Calu3 (cell line): ENCODE measurements around the gene UBXN11. TPM values are rescaled to one million over a fixed set of nuclear protein-coding genes. Genes with fewer than 3 reads are reported as not detected.
A peak's percentile ranks its signal among the peaks of the same experiment; 100 is the strongest.

Experiments
- BruUV-seq: library from RNA; stranded (reverse); fragments of 400-500 nt; replicated peaks from 2 replicates; lab custom pipeline; 2021; lab: Mats Ljungman, UMichigan
- CTCF ChIA-PET: fragments of 300-600 bp; sonication (Branson Sonifier 250); formaldehyde crosslinking; loops from one replicate; lab custom pipeline; 2022; ENCODE audit warnings: antibody characterized with exemption; lab: Charles Lee
- DNase-seq: peaks from one replicate; pipeline ENCODE4 v3.0.0; 2022
- H3K27ac Mint-ChIP-seq: one replicate; pipeline ENCODE4 v1.8.0; 2022; ENCODE audit warnings: mixed read lengths; ENCODE audit not compliant: unreplicated experiment
- H3K27me3 Mint-ChIP-seq: one replicate; pipeline ENCODE4 v1.8.0; 2022; ENCODE audit warnings: mixed read lengths; ENCODE audit not compliant: unreplicated experiment
- H3K36me3 Mint-ChIP-seq: one replicate; pipeline ENCODE4 v1.8.0; 2022; ENCODE audit warnings: mild to moderate bottlenecking, moderate library complexity, mixed read lengths; ENCODE audit not compliant: insufficient read depth, unreplicated experiment
- H3K4me1 Mint-ChIP-seq: one replicate; pipeline ENCODE4 v1.8.0; 2022; ENCODE audit warnings: mild to moderate bottlenecking, low read depth, mixed read lengths; ENCODE audit not compliant: unreplicated experiment
- H3K4me3 Mint-ChIP-seq: one replicate; pipeline ENCODE4 v1.8.0; 2022; ENCODE audit warnings: mild to moderate bottlenecking, low read depth, moderate library complexity, mixed read lengths; ENCODE audit not compliant: unreplicated experiment
- H3K9me3 Mint-ChIP-seq: one replicate; pipeline ENCODE4 v1.8.0; 2022; ENCODE audit warnings: low read depth, mixed read lengths; ENCODE audit not compliant: unreplicated experiment
- intact Hi-C: fragments of 100-400 bp; cut with micrococcal nuclease; formaldehyde crosslinking; loops from one replicate; pipeline ENCODE4 v1.10.0; 2022; ENCODE audit not compliant: unreplicated experiment
- total RNA-seq: library from RNA; stranded (reverse); gene quantifications from 2 replicates; pipeline ENCODE4 v1.2.3, GENCODE V29; 2022
- TF ChIP-seq, protein P1 (sequence below): fragments of 200-600 bp; IDR thresholded peaks from one replicate; pipeline ENCODE4 v1.8.0; 2022; ENCODE audit warnings: antibody characterized with exemption; ENCODE audit not compliant: unreplicated experiment

UBXN11 gene
- total RNA-seq, 1 experiment from 2014 or later = 24.0 TPM

DNA sequence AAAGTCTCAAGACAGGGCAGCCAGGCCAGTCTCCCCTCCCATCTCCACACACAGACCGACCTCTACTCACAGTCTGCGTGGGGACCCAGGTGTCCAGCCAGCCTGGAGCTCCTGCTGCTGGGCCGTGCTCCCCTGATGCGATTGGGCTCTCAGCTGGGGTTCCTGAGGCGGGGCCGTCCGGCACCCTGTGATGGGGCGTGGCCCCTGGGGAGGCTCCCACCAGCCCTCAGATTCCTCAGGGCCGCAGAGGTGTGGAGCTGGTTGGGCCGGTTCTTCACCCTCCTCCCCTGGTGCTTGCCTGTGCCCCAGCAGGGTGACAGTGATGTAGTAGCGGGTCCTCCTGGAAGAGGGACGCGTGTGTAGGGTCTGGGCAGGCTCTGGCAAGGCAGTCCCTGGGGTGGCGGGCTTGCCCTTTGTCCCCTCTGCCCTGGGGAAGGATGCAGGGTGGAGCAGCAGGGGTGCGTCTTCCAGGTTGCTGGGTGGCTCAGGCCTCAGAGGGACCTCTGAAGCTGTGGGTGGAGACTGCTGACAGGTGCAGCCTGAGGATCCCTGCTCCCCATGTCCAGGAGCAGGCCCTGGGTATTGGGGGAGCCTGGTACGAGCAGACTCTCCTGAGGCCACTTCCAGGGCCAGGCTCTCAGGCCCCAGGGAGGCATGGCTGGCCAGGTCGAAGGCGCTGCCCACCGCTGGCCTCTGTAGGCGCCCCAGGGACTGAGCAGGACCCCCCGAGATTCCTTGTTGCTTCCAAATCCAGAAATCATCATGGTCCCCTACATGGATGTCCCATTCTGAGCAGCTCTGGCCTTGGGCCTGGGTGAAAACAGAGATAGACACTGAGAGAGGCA lies 47.8 kb upstream of the UBXN11 start, which contains the start of gene CRYBG2:
CRYBG2 (minus strand) TSS at position 155 of the 845 bp plus-strand sequence. CDS start 7,473 bp downstream, outside the sequence.
- BruUV-seq = no TSS peak
- peak within 1 kb of the TSS; percentile 57 for H3K4me3 Mint-ChIP-seq
- peak within 1 kb of the TSS; percentile 91 for H3K27ac Mint-ChIP-seq
- CTCF ChIA-PET = interaction anchor here (0.6 kb wide), 1 partner anchor 182 kb away, joined by 3 read pairs; the partner anchor contains the start of gene ZNF593OS
- intact Hi-C loops = no loop called here
- peaks cover 34% of the 10 kb centered on the region for H3K36me3 Mint-ChIP-seq
- peaks cover 57% of the 10 kb centered on the region for H3K4me1 Mint-ChIP-seq
- no peaks in the 10 kb centered on the region for H3K9me3 Mint-ChIP-seq
- DNase-seq = peak; percentile 90
- no peaks in the 10 kb centered on the region for H3K27me3 Mint-ChIP-seq
- TF ChIP-seq, protein P1, sequence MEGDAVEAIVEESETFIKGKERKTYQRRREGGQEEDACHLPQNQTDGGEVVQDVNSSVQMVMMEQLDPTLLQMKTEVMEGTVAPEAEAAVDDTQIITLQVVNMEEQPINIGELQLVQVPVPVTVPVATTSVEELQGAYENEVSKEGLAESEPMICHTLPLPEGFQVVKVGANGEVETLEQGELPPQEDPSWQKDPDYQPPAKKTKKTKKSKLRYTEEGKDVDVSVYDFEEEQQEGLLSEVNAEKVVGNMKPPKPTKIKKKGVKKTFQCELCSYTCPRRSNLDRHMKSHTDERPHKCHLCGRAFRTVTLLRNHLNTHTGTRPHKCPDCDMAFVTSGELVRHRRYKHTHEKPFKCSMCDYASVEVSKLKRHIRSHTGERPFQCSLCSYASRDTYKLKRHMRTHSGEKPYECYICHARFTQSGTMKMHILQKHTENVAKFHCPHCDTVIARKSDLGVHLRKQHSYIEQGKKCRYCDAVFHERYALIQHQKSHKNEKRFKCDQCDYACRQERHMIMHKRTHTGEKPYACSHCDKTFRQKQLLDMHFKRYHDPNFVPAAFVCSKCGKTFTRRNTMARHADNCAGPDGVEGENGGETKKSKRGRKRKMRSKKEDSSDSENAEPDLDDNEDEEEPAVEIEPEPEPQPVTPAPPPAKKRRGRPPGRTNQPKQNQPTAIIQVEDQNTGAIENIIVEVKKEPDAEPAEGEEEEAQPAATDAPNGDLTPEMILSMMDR = no peak

DNA sequence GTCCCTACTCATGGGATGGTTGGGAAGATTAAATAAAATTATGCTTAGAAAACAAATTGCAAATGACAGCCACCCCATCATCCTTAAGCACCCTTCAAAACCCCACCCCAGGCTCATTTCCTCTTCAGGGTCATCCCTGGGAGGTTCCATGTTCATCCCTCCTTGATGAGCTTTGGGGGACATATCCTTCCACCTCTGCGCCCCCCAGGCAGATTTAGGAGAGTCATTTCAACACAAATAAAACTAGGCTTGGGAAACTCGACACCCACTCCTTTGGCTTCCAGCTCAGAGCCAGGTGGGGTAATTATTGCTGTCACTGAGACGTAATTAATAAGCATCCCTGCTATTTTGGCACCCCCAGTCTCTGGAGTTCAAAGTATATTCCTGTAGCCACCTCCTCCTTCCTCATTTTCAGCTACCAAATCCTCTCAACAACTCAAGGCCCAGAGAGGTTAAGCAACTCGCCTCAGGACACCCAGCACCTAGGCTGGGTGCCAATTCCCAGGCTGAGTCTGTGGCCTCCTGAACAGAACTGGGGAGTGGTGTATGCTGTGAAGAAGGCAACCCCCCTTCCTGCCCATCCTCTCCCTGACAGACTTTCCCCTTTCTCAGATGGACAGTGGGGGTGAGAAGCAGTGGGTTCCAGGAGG lies 46.9 kb upstream of the UBXN11 start:
- intact Hi-C loops = no loop called here
- no peaks in the 10 kb centered on the region for H3K9me3 Mint-ChIP-seq
- peaks cover 27% of the 10 kb centered on the region for H3K36me3 Mint-ChIP-seq
- DNase-seq = no peak
- TF ChIP-seq, protein P1 = no peak
- H3K4me1 Mint-ChIP-seq = peaks cover 48% of the 10 kb centered on the region
- peak overlapping the region; percentile 57 for H3K4me3 Mint-ChIP-seq
- TSS peak; percentile 43 for BruUV-seq
- CTCF ChIA-PET = no interaction called here
- no peaks in the 10 kb centered on the region for H3K27me3 Mint-ChIP-seq
- H3K27ac Mint-ChIP-seq = peak overlapping the region; percentile 91

DNA sequence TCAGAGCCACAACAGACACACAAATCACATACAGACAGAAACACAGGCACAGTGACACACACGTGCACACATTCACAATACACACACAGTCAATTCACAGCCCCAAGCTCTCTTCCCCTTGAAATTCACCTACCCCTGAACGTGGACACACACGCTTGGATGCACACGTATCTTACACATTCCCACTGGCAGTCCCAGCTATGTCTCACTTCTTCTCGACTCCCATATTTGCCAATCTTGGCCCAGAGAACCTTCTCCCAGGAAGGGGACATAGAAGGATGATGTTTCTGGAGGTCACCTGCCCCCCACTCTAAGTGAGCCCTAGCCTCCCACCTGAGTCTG lies 45.9 kb upstream of the UBXN11 start:
- CTCF ChIA-PET = no interaction called here
- BruUV-seq = TSS peak; percentile 94
- TF ChIP-seq, protein P1 = no peak
- no peak for DNase-seq
- Mint-ChIP-seq H3K4me3 (peak overlapping the region; percentile 57), H3K9me3 (no peaks in the 10 kb centered on the region), H3K27me3 (no peaks in the 10 kb centered on the region), H3K4me1 (peaks cover 38% of the 10 kb centered on the region), H3K36me3 (peaks cover 27% of the 10 kb centered on the region), H3K27ac (peak overlapping the region; percentile 84)
- intact Hi-C loops = no loop called here

DNA sequence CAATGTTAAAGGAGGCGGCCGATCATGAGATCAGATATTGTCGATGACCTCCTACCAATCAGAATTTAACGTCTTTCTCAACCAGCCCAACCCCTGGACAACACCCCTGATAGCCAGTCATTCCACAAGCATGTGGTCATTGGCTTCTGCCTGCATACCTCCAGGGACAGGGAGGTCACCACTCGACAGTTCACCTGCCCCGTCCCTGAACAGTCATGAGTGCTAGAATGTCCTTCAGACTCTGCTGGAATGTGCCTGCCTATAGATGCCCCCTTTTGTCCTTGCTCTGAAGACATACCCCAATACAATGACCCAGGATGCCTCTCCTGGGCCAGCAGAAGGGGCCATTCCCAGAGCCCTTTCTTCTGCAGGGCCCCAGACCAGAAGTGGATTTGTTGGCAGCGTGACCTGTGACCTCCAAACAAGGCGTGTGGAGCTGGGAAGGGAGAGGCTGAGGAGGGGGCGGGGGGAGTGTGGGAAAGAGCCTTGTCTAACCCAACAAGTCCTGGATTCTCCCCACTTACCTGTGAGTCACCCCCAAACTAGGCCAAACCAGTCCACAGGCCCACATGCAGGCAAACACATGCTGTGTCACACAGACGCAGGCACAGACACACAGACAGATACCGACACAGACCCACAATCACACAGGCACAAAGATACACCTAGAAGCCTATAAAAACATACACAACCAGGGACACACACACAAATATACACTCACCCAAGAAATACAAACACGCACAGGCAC lies 45.3 kb upstream of the UBXN11 start:
- CTCF ChIA-PET = no interaction called here
- peak overlapping the region; percentile 57 for H3K4me3 Mint-ChIP-seq
- TSS peak; percentile 1 for BruUV-seq
- H3K27me3 Mint-ChIP-seq = no peaks in the 10 kb centered on the region
- peaks cover 33% of the 10 kb centered on the region for H3K4me1 Mint-ChIP-seq
- intact Hi-C loops = no loop called here
- peak; percentile 62 for DNase-seq
- peak overlapping the region; percentile 84 for H3K27ac Mint-ChIP-seq
- peaks cover 27% of the 10 kb centered on the region for H3K36me3 Mint-ChIP-seq
- H3K9me3 Mint-ChIP-seq = no peaks in the 10 kb centered on the region
- TF ChIP-seq, protein P1 = no peak
